Measurements from ENCODE around the gene TAF10.
A peak's percentile ranks its signal among the peaks of the same experiment; 100 is the strongest.

TAF10 gene

GRCh38 chr11:6617315-6617781 is 5.3 kb upstream of the TAF10 start:
- Histone ChIP-seq H3K27me3 (ENCODE audit: control insufficient read depth, insufficient read depth, low read length) (no peaks in the 10 kb centered on the region), H3K36me3 (ENCODE audit: control insufficient read depth, insufficient read depth, low read length) (peaks cover 13% of the 10 kb centered on the region), H3K27ac (ENCODE audit: low read depth, low read length) (no peak overlapping the region), H3K4me1 (ENCODE audit: control insufficient read depth, insufficient read depth, low read length) (peaks cover 16% of the 10 kb centered on the region), H3K4me3 (ENCODE audit: low read length) (peak overlapping the region; percentile 85), H3K9ac (ENCODE audit: low read length) (no peak overlapping the region)

DNA sequence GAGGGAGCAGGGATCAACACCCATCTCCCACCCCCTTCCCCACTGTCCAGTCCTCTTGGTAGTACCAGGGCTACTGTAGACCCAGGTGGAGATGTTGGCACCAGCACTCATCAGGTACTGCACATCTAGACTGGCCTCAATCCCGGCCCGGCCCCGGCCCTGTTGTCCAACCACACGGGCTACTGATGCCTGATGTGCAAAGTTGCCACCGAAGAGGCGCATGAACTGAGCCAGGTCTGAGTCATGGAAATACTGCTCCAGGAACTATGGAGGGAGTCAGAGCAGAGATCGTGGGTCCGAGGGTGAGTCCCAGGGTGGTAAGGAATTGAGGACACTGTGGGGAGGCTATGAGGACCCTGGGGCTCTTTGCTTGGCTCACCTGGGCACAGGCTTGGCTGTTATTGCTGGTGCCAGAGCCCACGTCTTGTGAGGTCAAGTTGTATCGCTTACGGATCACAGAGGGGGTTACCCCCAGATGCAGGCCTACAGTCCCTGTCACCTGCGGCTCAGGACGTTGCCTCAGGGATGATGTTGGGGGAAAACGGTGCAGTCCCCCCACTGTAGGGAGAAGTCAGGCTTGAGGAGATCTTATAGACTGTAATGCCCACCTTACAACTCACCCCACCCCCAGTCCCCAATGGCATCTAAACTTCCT is 4.7 kb upstream of the TAF10 start:
- H3K9ac ChIP-seq (ENCODE audit: low read length), result no peak overlapping the region
- no peaks in the 10 kb centered on the region for H3K27me3 ChIP-seq (ENCODE audit: control insufficient read depth, insufficient read depth, low read length)
- no peak overlapping the region for H3K4me3 ChIP-seq (ENCODE audit: low read length)
- H3K27ac ChIP-seq (ENCODE audit: low read depth, low read length), result no peak overlapping the region
- peaks cover 16% of the 10 kb centered on the region for H3K4me1 ChIP-seq (ENCODE audit: control insufficient read depth, insufficient read depth, low read length)
- peaks cover 13% of the 10 kb centered on the region for H3K36me3 ChIP-seq (ENCODE audit: control insufficient read depth, insufficient read depth, low read length)

- peaks cover 13% of the 10 kb centered on the region for H3K36me3 ChIP-seq (ENCODE audit: control insufficient read depth, insufficient read depth, low read length)
- H3K27ac ChIP-seq (ENCODE audit: low read depth, low read length), result no peak overlapping the region
- H3K4me1 ChIP-seq (ENCODE audit: control insufficient read depth, insufficient read depth, low read length), result peaks cover 16% of the 10 kb centered on the region
- no peak overlapping the region for H3K9ac ChIP-seq (ENCODE audit: low read length)
- H3K4me3 ChIP-seq (ENCODE audit: low read length), result no peak overlapping the region
- H3K27me3 ChIP-seq (ENCODE audit: control insufficient read depth, insufficient read depth, low read length), result no peaks in the 10 kb centered on the region
These were observed 4.0 kb upstream of the TAF10 start for GRCh38 chr11:6615882-6616585.

DNA sequence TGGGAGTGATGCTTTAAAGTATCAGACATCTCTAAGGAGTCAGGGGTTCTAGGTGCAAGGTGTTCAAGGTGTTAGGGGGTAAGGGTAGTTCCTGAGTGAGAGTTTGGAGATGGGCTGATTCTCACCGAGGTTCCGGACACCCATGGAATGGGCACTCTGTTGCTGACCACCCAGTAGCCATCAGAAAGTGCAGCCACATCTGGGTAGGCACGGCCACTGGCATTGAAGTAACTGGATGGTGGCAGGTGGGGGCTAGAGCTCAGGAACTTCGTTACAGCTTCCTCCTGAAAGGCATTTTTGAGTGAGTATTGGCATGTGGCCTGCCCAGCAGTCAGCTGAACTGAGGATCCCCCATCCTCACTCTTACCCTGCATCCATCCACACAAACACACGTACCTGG is 3.0 kb upstream of the TAF10 start:
- Histone ChIP-seq H3K36me3 (ENCODE audit: control insufficient read depth, insufficient read depth, low read length) (peaks cover 21% of the 10 kb centered on the region), H3K9ac (ENCODE audit: low read length) (no peak overlapping the region), H3K4me3 (ENCODE audit: low read length) (no peak overlapping the region), H3K4me1 (ENCODE audit: control insufficient read depth, insufficient read depth, low read length) (peaks cover 22% of the 10 kb centered on the region), H3K27me3 (ENCODE audit: control insufficient read depth, insufficient read depth, low read length) (no peaks in the 10 kb centered on the region), H3K27ac (ENCODE audit: low read depth, low read length) (no peak overlapping the region)

- H3K27ac ChIP-seq (ENCODE audit: low read depth, low read length), result no peak overlapping the region
- H3K4me1 ChIP-seq (ENCODE audit: control insufficient read depth, insufficient read depth, low read length), result peaks cover 25% of the 10 kb centered on the region
- H3K27me3 ChIP-seq (ENCODE audit: control insufficient read depth, insufficient read depth, low read length), result no peaks in the 10 kb centered on the region
- H3K9ac ChIP-seq (ENCODE audit: low read length), result no peak overlapping the region
- H3K36me3 ChIP-seq (ENCODE audit: control insufficient read depth, insufficient read depth, low read length), result peaks cover 27% of the 10 kb centered on the region
- H3K4me3 ChIP-seq (ENCODE audit: low read length), result no peak overlapping the region
These were observed 2.4 kb upstream of the TAF10 start for GRCh38 chr11:6614446-6614845.

GRCh38 chr11:6613496-6613895 is 1.5 kb upstream of the TAF10 start:
- Histone ChIP-seq H3K4me1 (ENCODE audit: control insufficient read depth, insufficient read depth, low read length) (peaks cover 34% of the 10 kb centered on the region), H3K27ac (ENCODE audit: low read depth, low read length) (peak overlapping the region; percentile 99), H3K9ac (ENCODE audit: low read length) (no peak overlapping the region), H3K27me3 (ENCODE audit: control insufficient read depth, insufficient read depth, low read length) (no peaks in the 10 kb centered on the region), H3K36me3 (ENCODE audit: control insufficient read depth, insufficient read depth, low read length) (peaks cover 36% of the 10 kb centered on the region), H3K4me3 (ENCODE audit: low read length) (no peak overlapping the region)

DNA sequence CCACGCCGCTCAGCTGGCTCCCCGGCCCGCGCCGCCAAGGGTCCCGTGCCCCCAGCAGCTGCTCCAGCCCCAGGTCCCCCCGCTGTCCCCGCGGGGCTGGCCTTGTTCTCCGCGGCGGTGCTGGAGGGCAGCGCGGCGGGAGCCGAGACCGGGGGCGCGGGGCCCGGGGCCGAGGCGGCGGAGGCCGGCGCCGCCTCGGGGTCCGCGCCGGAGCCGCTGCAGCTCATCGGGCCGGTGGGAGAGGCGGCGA is 128 bp downstream of the TAF10 start:
- Histone ChIP-seq H3K27ac (ENCODE audit: low read depth, low read length) (peak overlapping the region; percentile 99), H3K4me3 (ENCODE audit: low read length) (peak overlapping the region; percentile 73), H3K36me3 (ENCODE audit: control insufficient read depth, insufficient read depth, low read length) (peaks cover 42% of the 10 kb centered on the region), H3K4me1 (ENCODE audit: control insufficient read depth, insufficient read depth, low read length) (peaks cover 42% of the 10 kb centered on the region), H3K27me3 (ENCODE audit: control insufficient read depth, insufficient read depth, low read length) (no peaks in the 10 kb centered on the region), H3K9ac (ENCODE audit: low read length) (peak overlapping the region; percentile 69)

GRCh38 chr11:6611092-6611962 is 689 bp downstream of the TAF10 start:
- Histone ChIP-seq H3K4me3 (ENCODE audit: low read length) (peak overlapping the region; percentile 73), H3K36me3 (ENCODE audit: control insufficient read depth, insufficient read depth, low read length) (peaks cover 42% of the 10 kb centered on the region), H3K4me1 (ENCODE audit: control insufficient read depth, insufficient read depth, low read length) (peaks cover 47% of the 10 kb centered on the region), H3K27ac (ENCODE audit: low read depth, low read length) (peak overlapping the region; percentile 99), H3K9ac (ENCODE audit: low read length) (peak overlapping the region; percentile 69), H3K27me3 (ENCODE audit: control insufficient read depth, insufficient read depth, low read length) (no peaks in the 10 kb centered on the region)

- Histone ChIP-seq H3K27ac (ENCODE audit: low read depth, low read length) (peak overlapping the region; percentile 99), H3K4me1 (ENCODE audit: control insufficient read depth, insufficient read depth, low read length) (peaks cover 49% of the 10 kb centered on the region), H3K27me3 (ENCODE audit: control insufficient read depth, insufficient read depth, low read length) (no peaks in the 10 kb centered on the region), H3K36me3 (ENCODE audit: control insufficient read depth, insufficient read depth, low read length) (peaks cover 37% of the 10 kb centered on the region), H3K9ac (ENCODE audit: low read length) (no peak overlapping the region), H3K4me3 (ENCODE audit: low read length) (no peak overlapping the region)
These were observed 1.4 kb downstream of the TAF10 start for GRCh38 chr11:6610591-6610990.

DNA sequence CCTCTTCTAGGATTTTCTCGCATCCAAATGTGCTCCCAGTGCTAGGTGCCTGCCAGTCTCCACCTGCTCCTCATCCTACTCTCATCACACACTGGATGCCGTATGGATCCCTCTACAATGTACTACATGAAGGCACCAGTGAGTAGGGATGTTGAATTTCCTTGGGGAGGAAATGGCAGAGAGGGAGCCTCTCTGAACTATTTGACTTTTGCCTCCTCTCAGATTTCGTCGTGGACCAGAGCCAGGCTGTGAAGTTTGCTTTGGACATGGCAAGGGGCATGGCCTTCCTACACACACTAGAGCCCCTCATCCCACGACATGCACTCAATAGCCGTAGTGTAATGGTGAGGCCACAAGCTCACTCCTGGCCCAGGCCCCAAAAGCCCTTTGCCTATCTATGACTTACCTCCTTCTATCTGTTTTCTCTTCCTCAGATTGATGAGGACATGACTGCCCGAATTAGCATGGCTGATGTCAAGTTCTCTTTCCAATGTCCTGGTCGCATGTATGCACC is 2.5 kb downstream of the TAF10 start:
- peaks cover 29% of the 10 kb centered on the region for H3K36me3 ChIP-seq (ENCODE audit: control insufficient read depth, insufficient read depth, low read length)
- peaks cover 49% of the 10 kb centered on the region for H3K4me1 ChIP-seq (ENCODE audit: control insufficient read depth, insufficient read depth, low read length)
- no peak overlapping the region for H3K9ac ChIP-seq (ENCODE audit: low read length)
- peak overlapping the region; percentile 99 for H3K27ac ChIP-seq (ENCODE audit: low read depth, low read length)
- H3K4me3 ChIP-seq (ENCODE audit: low read length), result no peak overlapping the region
- no peaks in the 10 kb centered on the region for H3K27me3 ChIP-seq (ENCODE audit: control insufficient read depth, insufficient read depth, low read length)

DNA sequence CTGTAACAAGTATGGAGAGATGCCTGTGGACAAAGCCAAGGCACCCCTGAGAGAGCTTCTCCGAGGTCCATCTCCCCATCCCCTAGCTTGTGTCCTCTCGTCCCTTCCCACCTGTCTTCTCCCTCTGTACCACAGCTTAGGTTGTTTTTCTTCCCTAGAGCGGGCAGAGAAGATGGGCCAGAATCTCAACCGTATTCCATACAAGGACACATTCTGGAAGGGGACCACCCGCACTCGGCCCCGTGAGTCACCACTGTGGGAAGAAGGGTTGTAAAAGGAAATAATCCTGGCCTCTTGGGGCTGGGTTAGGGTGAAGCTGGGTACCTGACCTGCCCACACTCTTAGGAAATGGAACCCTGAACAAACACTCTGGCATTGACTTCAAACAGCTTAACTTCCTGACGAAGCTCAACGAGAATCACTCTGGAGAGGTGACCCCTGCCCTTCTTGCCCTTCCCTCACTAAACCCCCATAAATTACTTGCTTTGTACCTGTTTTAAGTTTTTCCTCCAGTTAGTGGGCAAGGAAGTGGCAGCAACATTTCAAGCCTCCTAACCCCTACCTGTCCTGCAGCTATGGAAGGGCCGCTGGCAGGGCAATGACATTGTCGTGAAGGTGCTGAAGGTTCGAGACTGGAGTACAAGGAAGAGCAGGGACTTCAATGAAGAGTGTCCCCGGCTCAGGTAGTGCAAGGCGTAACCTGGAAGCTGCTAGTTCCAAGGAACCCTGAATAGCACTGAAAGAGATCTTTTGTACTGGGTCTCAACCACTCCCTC is 3.1 kb downstream of the TAF10 start:
- H3K36me3 ChIP-seq (ENCODE audit: control insufficient read depth, insufficient read depth, low read length), result peaks cover 29% of the 10 kb centered on the region
- H3K4me3 ChIP-seq (ENCODE audit: low read length), result no peak overlapping the region
- peak overlapping the region; percentile 99 for H3K27ac ChIP-seq (ENCODE audit: low read depth, low read length)

DNA sequence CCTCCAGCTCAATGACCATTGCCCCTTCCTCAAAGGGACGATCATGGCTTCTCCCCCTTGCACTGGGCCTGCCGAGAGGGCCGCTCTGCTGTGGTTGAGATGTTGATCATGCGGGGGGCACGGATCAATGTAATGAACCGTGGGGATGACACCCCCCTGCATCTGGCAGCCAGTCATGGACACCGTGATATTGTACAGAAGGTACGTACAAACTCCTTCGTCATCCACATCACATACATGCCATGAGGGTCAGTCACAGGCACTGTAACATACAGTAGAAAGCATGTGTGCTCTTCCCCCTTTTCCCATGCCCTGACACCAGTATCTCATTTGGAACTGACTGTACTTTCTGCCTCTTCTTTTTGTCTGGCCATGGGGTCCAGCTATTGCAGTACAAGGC is 4.0 kb downstream of the TAF10 start:
- no peak overlapping the region for H3K4me3 ChIP-seq (ENCODE audit: low read length)
- peaks cover 48% of the 10 kb centered on the region for H3K4me1 ChIP-seq (ENCODE audit: control insufficient read depth, insufficient read depth, low read length)
- H3K36me3 ChIP-seq (ENCODE audit: control insufficient read depth, insufficient read depth, low read length), result peaks cover 29% of the 10 kb centered on the region
- H3K9ac ChIP-seq (ENCODE audit: low read length), result no peak overlapping the region
- H3K27me3 ChIP-seq (ENCODE audit: control insufficient read depth, insufficient read depth, low read length), result no peaks in the 10 kb centered on the region
- H3K27ac ChIP-seq (ENCODE audit: low read depth, low read length), result peak overlapping the region; percentile 99

More for the DNA sequence above, 3.1 kb downstream of the TAF10 start:
- no peak overlapping the region for H3K9ac ChIP-seq (ENCODE audit: low read length)
- H3K4me1 ChIP-seq (ENCODE audit: control insufficient read depth, insufficient read depth, low read length), result peaks cover 49% of the 10 kb centered on the region
- H3K27me3 ChIP-seq (ENCODE audit: control insufficient read depth, insufficient read depth, low read length), result no peaks in the 10 kb centered on the region

All from rectal smooth muscle tissue (tissue), 1 donor.